A549 (cell line): Measurements from ENCODE around the gene TMEM248.

Source experiments
- CHD2 ChIP-seq: fragments of 150-350 bp; IDR thresholded peaks from 2 replicates; pipeline ENCODE4 v1.6.1; 2014; ENCODE audit warnings: low read length; ENCODE audit not compliant: partially characterized antibody
- EP300 ChIP-seq, 2 experiments: fragments of >200 bp; sonication (Bioruptor Twin); formaldehyde crosslinking; IDR thresholded peaks; 2 replicates in 1 of 2; 3 replicates in 1 of 2; pipeline ENCODE4 v1.6.1; 2016 to 2017
- MAZ ChIP-seq: fragments of 150-350 bp; IDR thresholded peaks from 2 replicates; pipeline ENCODE4 v1.6.1; 2014; ENCODE audit warnings: antibody characterized with exemption, low read depth, low read length, borderline replicate concordance
- MYC ChIP-seq: IDR thresholded peaks from 2 replicates; pipeline ENCODE4 v1.6.1; 2012; ENCODE audit warnings: mild to moderate bottlenecking, inconsistent platforms, low read length, improper control_type of control experiment, borderline replicate concordance
- NR3C1 ChIP-seq: fragments of >200 bp; sonication (Bioruptor Twin); formaldehyde crosslinking; IDR thresholded peaks from 3 replicates; pipeline ENCODE4 v1.6.1; 2017
- RAD21 ChIP-seq, 2 experiments: fragments of >200 bp in 1 of 2; sonication (Bioruptor Twin) in 1 of 2; formaldehyde crosslinking in 1 of 2; IDR thresholded peaks in 1 of 2; conservative IDR thresholded peaks in 1 of 2; 2 replicates in 1 of 2; 3 replicates in 1 of 2; pipeline ENCODE4 v1.6.1; 2012 to 2018; ENCODE audit warnings: inconsistent platforms in 1 of 2
- RFX5 ChIP-seq: fragments of 450-650 bp; IDR thresholded peaks from 2 replicates; pipeline ENCODE4 v1.7.1; 2014; ENCODE audit warnings: antibody characterized with exemption, mild to moderate bottlenecking, moderate library complexity
- RNF2 ChIP-seq: fragments of 200-600 bp; sonication (generic); IDR thresholded peaks from 2 replicates; pipeline ENCODE4 v1.6.1; 2016; ENCODE audit warnings: low read depth, mild to moderate bottlenecking, antibody characterized with exemption, moderate library complexity, borderline replicate concordance
- SMC3 ChIP-seq: fragments of >200 bp; sonication (Bioruptor Twin); formaldehyde crosslinking; IDR thresholded peaks from 3 replicates; pipeline ENCODE4 v1.6.1; 2018; ENCODE audit warnings: inconsistent platforms
- TF ChIP-seq, protein P1 (sequence below): fragments of >200 bp; sonication (Bioruptor Twin); formaldehyde crosslinking; IDR thresholded peaks from 3 replicates; pipeline ENCODE4 v1.5.1; 2016
- TF ChIP-seq, protein P2 (sequence below): fragments of 200-600 bp; sonication (generic); IDR thresholded peaks from 2 replicates; pipeline ENCODE4 v1.6.1; 2016; ENCODE audit warnings: antibody characterized with exemption, mild to moderate bottlenecking, moderate library complexity
- TF ChIP-seq, protein P3 (sequence below): fragments of >200 bp; sonication (Bioruptor Twin); formaldehyde crosslinking; IDR thresholded peaks from 2 replicates; pipeline ENCODE4 v1.6.1; 2016

DNA sequence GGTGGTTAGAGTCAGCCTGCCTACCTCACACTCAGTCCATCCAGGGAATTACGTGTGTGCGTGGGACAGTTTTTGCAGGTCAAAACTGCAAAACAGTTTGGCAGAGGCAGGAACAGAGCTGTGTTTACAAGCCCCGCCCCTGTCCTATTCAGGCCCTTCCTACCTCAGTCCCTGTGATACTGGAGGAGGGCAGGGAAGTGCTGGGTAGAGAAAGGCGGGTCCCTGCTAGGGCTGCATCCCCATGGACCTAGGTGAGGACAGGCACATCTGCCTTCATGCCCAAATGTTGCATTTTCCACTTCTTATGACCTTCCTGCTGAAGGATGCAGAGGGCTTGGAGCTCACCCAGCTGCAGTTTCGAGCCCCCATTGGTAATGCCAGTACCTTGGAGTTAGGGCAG lies 49.3 kb downstream of the TMEM248 start:
- TF ChIP-seq, protein P1, sequence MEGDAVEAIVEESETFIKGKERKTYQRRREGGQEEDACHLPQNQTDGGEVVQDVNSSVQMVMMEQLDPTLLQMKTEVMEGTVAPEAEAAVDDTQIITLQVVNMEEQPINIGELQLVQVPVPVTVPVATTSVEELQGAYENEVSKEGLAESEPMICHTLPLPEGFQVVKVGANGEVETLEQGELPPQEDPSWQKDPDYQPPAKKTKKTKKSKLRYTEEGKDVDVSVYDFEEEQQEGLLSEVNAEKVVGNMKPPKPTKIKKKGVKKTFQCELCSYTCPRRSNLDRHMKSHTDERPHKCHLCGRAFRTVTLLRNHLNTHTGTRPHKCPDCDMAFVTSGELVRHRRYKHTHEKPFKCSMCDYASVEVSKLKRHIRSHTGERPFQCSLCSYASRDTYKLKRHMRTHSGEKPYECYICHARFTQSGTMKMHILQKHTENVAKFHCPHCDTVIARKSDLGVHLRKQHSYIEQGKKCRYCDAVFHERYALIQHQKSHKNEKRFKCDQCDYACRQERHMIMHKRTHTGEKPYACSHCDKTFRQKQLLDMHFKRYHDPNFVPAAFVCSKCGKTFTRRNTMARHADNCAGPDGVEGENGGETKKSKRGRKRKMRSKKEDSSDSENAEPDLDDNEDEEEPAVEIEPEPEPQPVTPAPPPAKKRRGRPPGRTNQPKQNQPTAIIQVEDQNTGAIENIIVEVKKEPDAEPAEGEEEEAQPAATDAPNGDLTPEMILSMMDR, result no peak
- TF ChIP-seq RNF2 (no peak), MYC (no peak), NR3C1 (no peak), SMC3 (no peak), RFX5 (no peak), RAD21 (conservative IDR thresholded peaks at IDR 0.05 in 1 of 2, IDR thresholded peaks at IDR 0.05 in 1 of 2) (no peak), CHD2 (no peak), EP300 (IDR thresholded peaks at IDR 0.05) (no peak), MAZ (no peak)
- TF ChIP-seq, protein P2, sequence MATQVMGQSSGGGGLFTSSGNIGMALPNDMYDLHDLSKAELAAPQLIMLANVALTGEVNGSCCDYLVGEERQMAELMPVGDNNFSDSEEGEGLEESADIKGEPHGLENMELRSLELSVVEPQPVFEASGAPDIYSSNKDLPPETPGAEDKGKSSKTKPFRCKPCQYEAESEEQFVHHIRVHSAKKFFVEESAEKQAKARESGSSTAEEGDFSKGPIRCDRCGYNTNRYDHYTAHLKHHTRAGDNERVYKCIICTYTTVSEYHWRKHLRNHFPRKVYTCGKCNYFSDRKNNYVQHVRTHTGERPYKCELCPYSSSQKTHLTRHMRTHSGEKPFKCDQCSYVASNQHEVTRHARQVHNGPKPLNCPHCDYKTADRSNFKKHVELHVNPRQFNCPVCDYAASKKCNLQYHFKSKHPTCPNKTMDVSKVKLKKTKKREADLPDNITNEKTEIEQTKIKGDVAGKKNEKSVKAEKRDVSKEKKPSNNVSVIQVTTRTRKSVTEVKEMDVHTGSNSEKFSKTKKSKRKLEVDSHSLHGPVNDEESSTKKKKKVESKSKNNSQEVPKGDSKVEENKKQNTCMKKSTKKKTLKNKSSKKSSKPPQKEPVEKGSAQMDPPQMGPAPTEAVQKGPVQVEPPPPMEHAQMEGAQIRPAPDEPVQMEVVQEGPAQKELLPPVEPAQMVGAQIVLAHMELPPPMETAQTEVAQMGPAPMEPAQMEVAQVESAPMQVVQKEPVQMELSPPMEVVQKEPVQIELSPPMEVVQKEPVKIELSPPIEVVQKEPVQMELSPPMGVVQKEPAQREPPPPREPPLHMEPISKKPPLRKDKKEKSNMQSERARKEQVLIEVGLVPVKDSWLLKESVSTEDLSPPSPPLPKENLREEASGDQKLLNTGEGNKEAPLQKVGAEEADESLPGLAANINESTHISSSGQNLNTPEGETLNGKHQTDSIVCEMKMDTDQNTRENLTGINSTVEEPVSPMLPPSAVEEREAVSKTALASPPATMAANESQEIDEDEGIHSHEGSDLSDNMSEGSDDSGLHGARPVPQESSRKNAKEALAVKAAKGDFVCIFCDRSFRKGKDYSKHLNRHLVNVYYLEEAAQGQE, result no peak
- TF ChIP-seq, protein P3, sequence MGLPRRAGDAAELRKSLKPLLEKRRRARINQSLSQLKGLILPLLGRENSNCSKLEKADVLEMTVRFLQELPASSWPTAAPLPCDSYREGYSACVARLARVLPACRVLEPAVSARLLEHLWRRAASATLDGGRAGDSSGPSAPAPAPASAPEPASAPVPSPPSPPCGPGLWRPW, result no peak
